HepG2 (cell line): ENCODE results near the gene GEMIN2. TPM values are rescaled to one million over a fixed set of nuclear protein-coding genes. Genes with fewer than 3 reads are reported as not detected.

ENCODE experiments used
- AKAP8 ChIP-seq: sonication (generic); formaldehyde crosslinking; IDR thresholded peaks from 2 replicates; pipeline ENCODE4 v1.5.1; 2020; ENCODE audit warnings: mild to moderate bottlenecking, missing genetic modification reagents
- ATF3 ChIP-seq: sonication (generic); formaldehyde crosslinking; IDR thresholded peaks from 2 replicates; pipeline ENCODE4 v1.4.0; 2020; ENCODE audit warnings: missing genetic modification reagents
- DNMT1 ChIP-seq: sonication (generic); formaldehyde crosslinking; IDR thresholded peaks from 2 replicates; pipeline ENCODE4 v1.5.1; 2020; ENCODE audit warnings: mild to moderate bottlenecking, missing genetic modification reagents
- ESRRA ChIP-seq: sonication (generic); formaldehyde crosslinking; IDR thresholded peaks from 2 replicates; pipeline ENCODE4 v1.5.1; 2020; ENCODE audit warnings: mild to moderate bottlenecking, low read depth, missing genetic modification reagents
- JUND ChIP-seq: sonication (generic); formaldehyde crosslinking; IDR thresholded peaks from 2 replicates; pipeline ENCODE4 v1.8.0; 2022; ENCODE audit warnings: mild to moderate bottlenecking, missing genetic modification reagents
- KAT7 ChIP-seq: IDR thresholded peaks from 2 replicates; pipeline ENCODE4 v1.6.1; 2018; ENCODE audit warnings: borderline replicate concordance, missing compliant biosample characterization
- MBNL3 ChIP-seq: fragments of 250-450 bp; sonication (Bioruptor Pico); conservative IDR thresholded peaks from 2 replicates; pipeline ENCODE4 v1.8.0; 2022; ENCODE audit warnings: mild to moderate bottlenecking, inconsistent platforms
- NFAT5 ChIP-seq: sonication (generic); formaldehyde crosslinking; IDR thresholded peaks from 2 replicates; pipeline ENCODE4 v1.4.0; 2020; ENCODE audit warnings: missing genetic modification reagents
- NFKBIZ ChIP-seq: IDR thresholded peaks from 2 replicates; pipeline ENCODE4 v1.6.1; 2018; ENCODE audit warnings: missing genetic modification reagents, missing compliant biosample characterization
- POGK ChIP-seq: sonication (generic); formaldehyde crosslinking; conservative IDR thresholded peaks from 2 replicates; pipeline ENCODE4 v1.8.0; 2022; ENCODE audit warnings: mild to moderate bottlenecking, moderate library complexity, missing genetic modification reagents
- POLR2AphosphoS5 ChIP-seq: IDR thresholded peaks from 2 replicates; pipeline ENCODE4 v1.6.1; 2012; ENCODE audit warnings: low read depth, low read length
- RBFOX2 ChIP-seq: fragments of 200-400 bp; formaldehyde crosslinking; IDR thresholded peaks from 2 replicates; pipeline ENCODE4 v1.6.1; 2017; ENCODE audit warnings: low read depth, mild to moderate bottlenecking, low read length
- RFXANK ChIP-seq: IDR thresholded peaks from 2 replicates; pipeline ENCODE4 v1.6.1; 2016
- RFXAP ChIP-seq: sonication (generic); formaldehyde crosslinking; IDR thresholded peaks from 2 replicates; pipeline ENCODE4 v1.4.0; 2020; ENCODE audit warnings: missing genetic modification reagents, borderline replicate concordance
- SNAPC5 ChIP-seq: sonication (generic); formaldehyde crosslinking; IDR thresholded peaks from 2 replicates; pipeline ENCODE4 v1.8.1; 2023; ENCODE audit warnings: mild to moderate bottlenecking, missing genetic modification reagents, borderline replicate concordance
- ZMYM2 ChIP-seq: sonication (generic); formaldehyde crosslinking; IDR thresholded peaks from 2 replicates; pipeline ENCODE4 v1.8.0; 2022; ENCODE audit warnings: mild to moderate bottlenecking, missing genetic modification reagents
- ZNF136 ChIP-seq: sonication (generic); formaldehyde crosslinking; IDR thresholded peaks from 2 replicates; pipeline ENCODE4 v1.8.1; 2022; ENCODE audit warnings: low read depth, mild to moderate bottlenecking, moderate library complexity, missing genetic modification reagents
- ZNF143 ChIP-seq: sonication (generic); formaldehyde crosslinking; IDR thresholded peaks from 2 replicates; pipeline ENCODE4 v1.4.0; 2020; ENCODE audit warnings: missing genetic modification reagents
- ZNF383 ChIP-seq: sonication (generic); formaldehyde crosslinking; IDR thresholded peaks from 2 replicates; pipeline ENCODE4 v1.4.0; 2020; ENCODE audit warnings: missing genetic modification reagents, mild to moderate bottlenecking, borderline replicate concordance
- ZNF431 ChIP-seq: sonication (generic); formaldehyde crosslinking; IDR thresholded peaks from 2 replicates; pipeline ENCODE4 v1.9.0; 2022; ENCODE audit warnings: missing genetic modification reagents, low read depth, mild to moderate bottlenecking, borderline replicate concordance
- ZNF616 ChIP-seq: sonication (generic); formaldehyde crosslinking; IDR thresholded peaks from 2 replicates; pipeline ENCODE4 v1.5.0; 2020; ENCODE audit warnings: low read depth, mild to moderate bottlenecking, missing genetic modification reagents
- ZNF619 ChIP-seq: sonication (generic); formaldehyde crosslinking; IDR thresholded peaks from 2 replicates; pipeline ENCODE4 v1.4.0; 2020; ENCODE audit warnings: mild to moderate bottlenecking, missing genetic modification reagents
- ZNF652 ChIP-seq: IDR thresholded peaks from 2 replicates; pipeline ENCODE4 v1.6.1; 2016; ENCODE audit warnings: low read depth, borderline replicate concordance
- ZNF724P ChIP-seq: sonication (generic); formaldehyde crosslinking; IDR thresholded peaks from 2 replicates; pipeline ENCODE4 v1.8.0; 2022; ENCODE audit warnings: missing genetic modification reagents, borderline replicate concordance
- ZNF737 ChIP-seq: sonication (generic); formaldehyde crosslinking; IDR thresholded peaks from 2 replicates; pipeline ENCODE4 v1.5.0; 2020; ENCODE audit warnings: missing genetic modification reagents, mild to moderate bottlenecking, borderline replicate concordance
- polyA plus RNA-seq, 8 experiments: library from polyadenylated mRNA; depleted of rRNA in 3 of 8; stranded (reverse) in 7 of 8; unstranded in 1 of 8; fragments of >200 nt; fragmentation: Illumina TruSeq in 4 of 8; extraction: Trizol in 4 of 8; gene quantifications; 2 replicates each; pipeline versions ENCODE4 v1.2.1 to v1.2.3, GENCODE V29; 2011 to 2016; ENCODE audit warnings: low read depth in 4 of 8, missing spikeins in 1 of 8, mixed read lengths in 1 of 8; ENCODE audit not compliant: insufficient read depth in 1 of 8
- total RNA-seq, 5 experiments: library from RNA; depleted of rRNA; stranded (reverse); fragments of >200 nt; fragmentation: Illumina TruSeq; extraction: Trizol; gene quantifications; 2 replicates each; pipeline ENCODE4 v1.2.3, GENCODE V29; 2016; ENCODE audit warnings: low read depth in 1 of 5

The GEMIN2 gene
- total and polyA plus RNA-seq, 2 of the 13 experiments (the other 11 are each of a cell fraction or from before 2014, with no cell fraction given) = 54.8 to 110 TPM

- TF ChIP-seq ZNF431 (CRISPR knock-in tag) = no peak
- TF ChIP-seq RBFOX2 = no peak
- TF ChIP-seq ZNF724P = no peak
- TF ChIP-seq NFAT5 = no peak
- no peak for TF ChIP-seq ZNF652 (CRISPR knock-in tag)
- no peak for TF ChIP-seq AKAP8 (CRISPR knock-in tag)
- TF ChIP-seq ATF3 (CRISPR knock-in tag) = no peak
- no peak for TF ChIP-seq ESRRA
- no peak for TF ChIP-seq RFXANK (CRISPR knock-in tag)
- no peak for TF ChIP-seq ZNF383
- no peak for TF ChIP-seq ZNF619 (CRISPR knock-in tag)
- no peak for TF ChIP-seq ZNF136 (CRISPR knock-in tag)
- no peak for TF ChIP-seq SNAPC5
- no peak for TF ChIP-seq NFKBIZ
- TF ChIP-seq KAT7 (CRISPR knock-in tag) = no peak
- TF ChIP-seq ZNF616 = no peak
- TF ChIP-seq POLR2AphosphoS5 = no peak
- TF ChIP-seq MBNL3 (CRISPR knock-in tag) = no peak
- TF ChIP-seq ZNF143 (CRISPR knock-in tag) = no peak
- no peak for TF ChIP-seq ZNF737 (CRISPR knock-in tag)
- TF ChIP-seq POGK = 0 out of 2 replicates have a peak, but pooled peaks have one; percentile 12
- no peak; the same call in 1 of the 2 replicates for TF ChIP-seq ZMYM2 (CRISPR knock-in tag)
- no peak for TF ChIP-seq JUND (CRISPR knock-in tag)
- TF ChIP-seq RFXAP = peak; percentile 54; the same call in 1 of the 2 replicates
- no peak for TF ChIP-seq DNMT1 (CRISPR knock-in tag)
These were observed 31.3 kb downstream of the GEMIN2 start (continued) for GRCh38 chr14:39145266-39145966.
